ENCODE data around the gene H6PD.
A peak's percentile ranks its signal among the peaks of the same experiment; 100 is the strongest.

The H6PD gene

DNA sequence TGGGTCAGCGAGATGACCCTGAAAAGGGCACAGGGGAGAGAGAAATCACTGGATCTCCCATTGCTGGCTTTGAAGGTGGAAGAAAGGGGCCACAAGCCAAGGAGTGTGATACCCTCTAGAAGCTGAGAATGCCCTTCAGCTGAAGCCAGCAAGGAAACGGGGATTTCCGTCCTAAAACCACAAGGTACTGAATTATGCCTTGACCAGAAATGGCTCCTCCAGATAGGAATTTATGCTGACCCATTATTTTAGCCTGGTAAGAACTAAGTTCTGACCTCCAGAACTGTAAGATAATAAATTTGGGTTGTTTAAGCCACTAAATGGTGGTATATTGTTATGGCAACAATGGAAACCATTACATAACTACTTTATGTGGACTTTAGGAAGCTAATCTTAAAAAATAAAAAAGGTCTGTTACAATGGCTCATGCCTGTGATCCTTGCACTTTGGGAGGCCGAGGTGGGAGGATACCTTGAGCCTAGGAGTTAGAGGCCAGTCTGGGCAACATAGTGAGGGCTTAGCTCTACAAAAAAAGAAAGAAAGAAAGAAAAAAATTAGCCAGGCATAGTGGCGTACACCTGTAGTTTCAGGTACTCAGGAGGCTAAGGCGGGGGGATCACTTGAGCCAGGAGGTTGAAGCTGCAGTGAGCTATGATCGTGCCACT is 3.6 kb upstream of the H6PD start:
- Histone ChIP-seq H3K27me3 (ENCODE audit: control insufficient read depth, insufficient read depth, low read length) (no peaks in the 10 kb centered on the region), H3K4me3 (ENCODE audit: low read depth, low read length) (no peak overlapping the region), H3K9me3 (ENCODE audit: control insufficient read depth, insufficient read depth, low read depth, low read length) (peaks cover 2% of the 10 kb centered on the region; the same call in 1 of the 2 replicates), H3K9ac (ENCODE audit: low read length) (no peak overlapping the region), H3K27ac (ENCODE audit: low read depth, low read length) (no peak overlapping the region), H3K36me3 (ENCODE audit: control insufficient read depth, insufficient read depth, low read length) (no peaks in the 10 kb centered on the region), H3K4me1 (ENCODE audit: control insufficient read depth, insufficient read depth, low read length) (peaks cover 7% of the 10 kb centered on the region; the same call in 1 of the 2 replicates)

GRCh38 chr1:9231648-9232332 is 2.8 kb upstream of the H6PD start:
- Histone ChIP-seq H3K4me1 (ENCODE audit: control insufficient read depth, insufficient read depth, low read length) (peaks cover 7% of the 10 kb centered on the region; the same call in 1 of the 2 replicates), H3K27ac (ENCODE audit: low read depth, low read length) (no peak overlapping the region), H3K9me3 (ENCODE audit: control insufficient read depth, insufficient read depth, low read depth, low read length) (peaks cover 2% of the 10 kb centered on the region; the same call in 1 of the 2 replicates), H3K4me3 (ENCODE audit: low read depth, low read length) (no peak overlapping the region), H3K36me3 (ENCODE audit: control insufficient read depth, insufficient read depth, low read length) (no peaks in the 10 kb centered on the region), H3K9ac (ENCODE audit: low read length) (no peak overlapping the region), H3K27me3 (ENCODE audit: control insufficient read depth, insufficient read depth, low read length) (no peaks in the 10 kb centered on the region)

DNA sequence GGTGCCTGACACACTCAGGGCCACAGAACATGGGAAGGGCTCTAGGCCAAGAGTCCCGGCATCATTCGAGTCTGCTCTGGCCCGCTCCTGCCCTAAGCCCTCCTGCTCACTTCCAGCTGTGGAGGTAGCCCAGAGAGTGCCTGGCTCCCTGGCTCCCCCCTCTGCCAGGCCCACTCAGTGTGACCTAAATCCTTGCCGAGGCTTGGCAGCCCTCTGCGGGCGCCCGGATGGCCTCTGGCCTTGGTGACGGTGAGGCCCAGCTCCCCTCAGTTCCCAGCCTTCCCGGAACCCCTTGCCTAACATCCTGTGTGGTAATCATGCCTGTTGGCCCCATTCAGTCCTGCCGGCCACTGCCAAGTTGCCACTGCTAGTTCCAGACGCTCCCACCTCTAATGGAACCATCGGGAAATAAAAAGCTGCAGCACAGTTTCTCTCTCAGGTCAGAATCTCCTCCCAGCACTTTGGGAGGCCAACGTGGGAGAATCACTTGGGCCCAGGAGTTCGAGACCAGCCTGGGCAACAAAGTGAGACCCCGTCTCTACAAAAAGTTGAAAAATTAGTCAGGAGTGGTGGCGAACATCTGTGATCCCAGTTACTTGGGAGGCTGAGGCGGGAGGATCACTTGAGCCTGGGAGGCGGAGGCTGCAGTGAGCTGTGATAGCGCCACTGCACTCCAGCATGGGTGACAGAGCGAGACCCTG is 1.2 kb upstream of the H6PD start:
- Histone ChIP-seq H3K4me3 (ENCODE audit: low read depth, low read length) (no peak overlapping the region), H3K36me3 (ENCODE audit: control insufficient read depth, insufficient read depth, low read length) (no peaks in the 10 kb centered on the region), H3K9me3 (ENCODE audit: control insufficient read depth, insufficient read depth, low read depth, low read length) (peaks cover 2% of the 10 kb centered on the region; the same call in 1 of the 2 replicates), H3K9ac (ENCODE audit: low read length) (no peak overlapping the region), H3K4me1 (ENCODE audit: control insufficient read depth, insufficient read depth, low read length) (peaks cover 7% of the 10 kb centered on the region; the same call in 1 of the 2 replicates), H3K27ac (ENCODE audit: low read depth, low read length) (no peak overlapping the region), H3K27me3 (ENCODE audit: control insufficient read depth, insufficient read depth, low read length) (no peaks in the 10 kb centered on the region)

- H3K9ac ChIP-seq (ENCODE audit: low read length) = no peak overlapping the region
- peak overlapping the region; percentile 76 for H3K4me3 ChIP-seq (ENCODE audit: low read depth, low read length)
- no peaks in the 10 kb centered on the region for H3K36me3 ChIP-seq (ENCODE audit: control insufficient read depth, insufficient read depth, low read length)
- H3K27me3 ChIP-seq (ENCODE audit: control insufficient read depth, insufficient read depth, low read length) = no peaks in the 10 kb centered on the region
- H3K4me1 ChIP-seq (ENCODE audit: control insufficient read depth, insufficient read depth, low read length) = peaks cover 7% of the 10 kb centered on the region; the same call in 1 of the 2 replicates
- H3K9me3 ChIP-seq (ENCODE audit: control insufficient read depth, insufficient read depth, low read depth, low read length) = peaks cover 2% of the 10 kb centered on the region; the same call in 1 of the 2 replicates
- H3K27ac ChIP-seq (ENCODE audit: low read depth, low read length) = no peak overlapping the region
Measured at GRCh38 chr1:9233942-9234222, 692 bp upstream of the H6PD start.

- Histone ChIP-seq H3K4me3 (ENCODE audit: low read depth, low read length) (peak overlapping the region; percentile 85), H3K9ac (ENCODE audit: low read length) (peak overlapping the region; percentile 93), H3K27me3 (ENCODE audit: control insufficient read depth, insufficient read depth, low read length) (no peaks in the 10 kb centered on the region), H3K4me1 (ENCODE audit: control insufficient read depth, insufficient read depth, low read length) (peaks cover 16% of the 10 kb centered on the region), H3K36me3 (ENCODE audit: control insufficient read depth, insufficient read depth, low read length) (no peaks in the 10 kb centered on the region), H3K27ac (ENCODE audit: low read depth, low read length) (peak overlapping the region; percentile 65; the same call in 1 of the 2 replicates), H3K9me3 (ENCODE audit: control insufficient read depth, insufficient read depth, low read depth, low read length) (peaks cover 2% of the 10 kb centered on the region; the same call in 1 of the 2 replicates)
Measured at GRCh38 chr1:9235096-9235459, 504 bp downstream of the H6PD start.

DNA sequence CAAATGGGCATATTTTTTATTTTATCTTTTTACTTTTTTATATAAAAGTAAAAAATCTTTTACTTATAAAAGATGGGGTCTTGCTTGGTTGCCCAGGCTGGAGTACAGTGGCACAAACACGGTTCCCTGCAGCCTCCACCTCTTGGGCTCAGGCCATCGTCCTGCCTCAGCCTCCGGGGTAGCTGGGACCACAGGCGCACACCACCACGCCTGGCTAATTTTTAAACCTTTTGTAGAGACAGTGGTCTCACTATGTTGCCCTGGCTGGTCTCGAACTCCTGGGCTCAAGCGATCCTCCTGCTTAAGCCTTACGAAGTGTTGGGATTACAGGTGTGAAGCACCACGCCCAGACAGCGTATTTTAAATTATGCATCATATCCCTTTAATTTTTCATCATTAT is 986 bp downstream of the H6PD start:
- H3K9me3 ChIP-seq (ENCODE audit: control insufficient read depth, insufficient read depth, low read depth, low read length) = peaks cover 2% of the 10 kb centered on the region; the same call in 1 of the 2 replicates
- H3K4me1 ChIP-seq (ENCODE audit: control insufficient read depth, insufficient read depth, low read length) = peaks cover 21% of the 10 kb centered on the region
- H3K27ac ChIP-seq (ENCODE audit: low read depth, low read length) = no peak overlapping the region
- no peaks in the 10 kb centered on the region for H3K27me3 ChIP-seq (ENCODE audit: control insufficient read depth, insufficient read depth, low read length)
- no peaks in the 10 kb centered on the region for H3K36me3 ChIP-seq (ENCODE audit: control insufficient read depth, insufficient read depth, low read length)
- peak overlapping the region; percentile 85 for H3K4me3 ChIP-seq (ENCODE audit: low read depth, low read length)
- H3K9ac ChIP-seq (ENCODE audit: low read length) = peak overlapping the region; percentile 93

GRCh38 chr1:9238134-9238533 is 3.6 kb downstream of the H6PD start:
- Histone ChIP-seq H3K27ac (ENCODE audit: low read depth, low read length) (no peak overlapping the region), H3K9ac (ENCODE audit: low read length) (no peak overlapping the region), H3K9me3 (ENCODE audit: control insufficient read depth, insufficient read depth, low read depth, low read length) (no peaks in the 10 kb centered on the region), H3K27me3 (ENCODE audit: control insufficient read depth, insufficient read depth, low read length) (no peaks in the 10 kb centered on the region), H3K36me3 (ENCODE audit: control insufficient read depth, insufficient read depth, low read length) (no peaks in the 10 kb centered on the region), H3K4me1 (ENCODE audit: control insufficient read depth, insufficient read depth, low read length) (peaks cover 26% of the 10 kb centered on the region), H3K4me3 (ENCODE audit: low read depth, low read length) (no peak overlapping the region)

- H3K27me3 ChIP-seq (ENCODE audit: control insufficient read depth, insufficient read depth, low read length) = no peaks in the 10 kb centered on the region
- H3K36me3 ChIP-seq (ENCODE audit: control insufficient read depth, insufficient read depth, low read length) = no peaks in the 10 kb centered on the region
- H3K4me3 ChIP-seq (ENCODE audit: low read depth, low read length) = no peak overlapping the region
- no peak overlapping the region for H3K27ac ChIP-seq (ENCODE audit: low read depth, low read length)
- H3K9me3 ChIP-seq (ENCODE audit: control insufficient read depth, insufficient read depth, low read depth, low read length) = no peaks in the 10 kb centered on the region
- no peak overlapping the region for H3K9ac ChIP-seq (ENCODE audit: low read length)
- H3K4me1 ChIP-seq (ENCODE audit: control insufficient read depth, insufficient read depth, low read length) = peaks cover 26% of the 10 kb centered on the region
Measured at GRCh38 chr1:9238550-9238949, 4.0 kb downstream of the H6PD start.

- H3K27ac ChIP-seq (ENCODE audit: low read depth, low read length) = no peak overlapping the region
- no peaks in the 10 kb centered on the region for H3K36me3 ChIP-seq (ENCODE audit: control insufficient read depth, insufficient read depth, low read length)
- no peak overlapping the region for H3K4me3 ChIP-seq (ENCODE audit: low read depth, low read length)
- H3K9me3 ChIP-seq (ENCODE audit: control insufficient read depth, insufficient read depth, low read depth, low read length) = no peaks in the 10 kb centered on the region
- no peaks in the 10 kb centered on the region for H3K27me3 ChIP-seq (ENCODE audit: control insufficient read depth, insufficient read depth, low read length)
- H3K9ac ChIP-seq (ENCODE audit: low read length) = no peak overlapping the region
- H3K4me1 ChIP-seq (ENCODE audit: control insufficient read depth, insufficient read depth, low read length) = peaks cover 26% of the 10 kb centered on the region
Measured at GRCh38 chr1:9239622-9240401, 5.2 kb downstream of the H6PD start.

- H3K27ac ChIP-seq (ENCODE audit: low read depth, low read length) = no peak overlapping the region
- H3K9ac ChIP-seq (ENCODE audit: low read length) = peak overlapping the region; percentile 34
Measured at GRCh38 chr1:9240914-9241820, 6.6 kb downstream of the H6PD start.

More at GRCh38 chr1:9240914-9241820, 6.6 kb downstream of the H6PD start:
- Histone ChIP-seq H3K9me3 (ENCODE audit: control insufficient read depth, insufficient read depth, low read depth, low read length) (no peaks in the 10 kb centered on the region), H3K36me3 (ENCODE audit: control insufficient read depth, insufficient read depth, low read length) (no peaks in the 10 kb centered on the region), H3K4me1 (ENCODE audit: control insufficient read depth, insufficient read depth, low read length) (peaks cover 26% of the 10 kb centered on the region), H3K4me3 (ENCODE audit: low read depth, low read length) (no peak overlapping the region), H3K27me3 (ENCODE audit: control insufficient read depth, insufficient read depth, low read length) (no peaks in the 10 kb centered on the region)

All from HUES6 (cell line).